Vagina (tissue), 2 donors: ENCODE results near the gene CEBPZ. TPM values are rescaled to one million over a fixed set of nuclear protein-coding genes. Genes with fewer than 3 reads are reported as not detected.

Experiments used
- DNase-seq, 2 donors: peaks; one replicate each; pipeline ENCODE4 v3.0.0-alpha.2; 2017; ENCODE audit errors: extremely low spot score in 2 of 2
- H3K27ac ChIP-seq: fragments of 200-600 bp; sonication (generic); one replicate; pipeline ENCODE4 v1.5.1; 2019
- H3K27me3 ChIP-seq: fragments of 200-600 bp; sonication (generic); one replicate; pipeline ENCODE4 v1.5.1; 2019
- H3K36me3 ChIP-seq, 2 donors: fragments of 200-600 bp; sonication (generic); one replicate each; pipeline ENCODE4 v1.5.1; 2017 to 2019
- H3K4me1 ChIP-seq: fragments of 200-600 bp; sonication (generic); one replicate; pipeline ENCODE4 v1.5.1; 2019
- H3K4me3 ChIP-seq, 2 donors: fragments of 200-600 bp; sonication (generic); 1 replicate in 1 of 2; 2 replicates in 1 of 2; pipeline ENCODE4 v1.5.1; 2016 to 2019
- H3K9me3 ChIP-seq: fragments of 200-600 bp; sonication (generic); one replicate; pipeline ENCODE4 v1.5.1; 2019
- POLR2A ChIP-seq, 2 donors: fragments of 450-650 bp; IDR thresholded peaks; one replicate each; pipeline ENCODE4 v1.6.1; 2017; ENCODE audit warnings: antibody characterized with exemption in 2 of 2, mild to moderate bottlenecking in 2 of 2, moderate library complexity in 2 of 2
- POLR2AphosphoS5 ChIP-seq, 2 donors: sonication (generic); formaldehyde crosslinking; IDR thresholded peaks; one replicate each; pipeline ENCODE4 v1.9.0; 2017; ENCODE audit warnings: antibody characterized with exemption in 2 of 2, mild to moderate bottlenecking in 2 of 2, low read depth in 1 of 2; ENCODE audit not compliant: insufficient read depth in 1 of 2
- intact Hi-C: fragments of 100-400 bp; cut with DNase I; formaldehyde crosslinking; loops from one replicate; pipeline ENCODE4 v1.15.1; 2023
- total RNA-seq: library from RNA; depleted of rRNA; stranded (reverse); fragments of >200 nt; gene quantifications from one replicate; pipeline ENCODE4 v1.2.3, GENCODE V29; 2016
- TF ChIP-seq, protein P1 (sequence below), 3 experiments: fragments of 450-650 bp in 2 of 3; fragments of 200-600 bp in 1 of 3; sonication (generic) in 1 of 3; IDR thresholded peaks; one replicate each; pipeline ENCODE4 v1.5.1; 2017 to 2019; ENCODE audit warnings: antibody characterized with exemption in 3 of 3, mild to moderate bottlenecking in 2 of 3, moderate library complexity in 2 of 3

Gene CEBPZ
- total RNA-seq, 1 donor from 2014 or later = 27.0 TPM

DNA sequence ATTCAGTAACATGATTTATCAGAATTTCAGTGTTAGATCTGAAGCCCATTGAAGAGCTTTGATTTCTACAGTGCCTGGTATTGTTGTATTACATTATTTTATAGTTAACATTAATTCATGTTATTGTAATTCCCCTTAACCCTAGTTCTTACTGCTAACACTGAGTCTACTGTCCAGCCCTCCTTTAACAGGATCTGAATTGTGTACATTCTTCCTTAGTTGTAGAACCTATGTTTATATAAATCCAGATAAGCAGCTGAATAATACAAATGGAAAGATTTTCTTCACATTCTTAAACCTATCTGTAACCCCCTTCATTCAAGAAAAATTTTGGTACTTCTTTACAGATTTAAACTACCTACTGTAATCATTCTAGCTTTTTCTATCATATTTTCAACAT is 14.8 kb upstream of the CEBPZ start:
- H3K36me3 ChIP-seq = peaks cover 0 to 48% of the 10 kb centered on the region in 2 donors
- H3K9me3 ChIP-seq = no peaks in the 10 kb centered on the region
- TF ChIP-seq POLR2AphosphoS5 (IDR thresholded peaks at IDR 0.05; ENCODE audit: insufficient read depth in 1 of 2, low read depth in 1 of 2) = no peak
- no peak for TF ChIP-seq POLR2A (IDR thresholded peaks at IDR 0.05)
- TF ChIP-seq, protein P1, sequence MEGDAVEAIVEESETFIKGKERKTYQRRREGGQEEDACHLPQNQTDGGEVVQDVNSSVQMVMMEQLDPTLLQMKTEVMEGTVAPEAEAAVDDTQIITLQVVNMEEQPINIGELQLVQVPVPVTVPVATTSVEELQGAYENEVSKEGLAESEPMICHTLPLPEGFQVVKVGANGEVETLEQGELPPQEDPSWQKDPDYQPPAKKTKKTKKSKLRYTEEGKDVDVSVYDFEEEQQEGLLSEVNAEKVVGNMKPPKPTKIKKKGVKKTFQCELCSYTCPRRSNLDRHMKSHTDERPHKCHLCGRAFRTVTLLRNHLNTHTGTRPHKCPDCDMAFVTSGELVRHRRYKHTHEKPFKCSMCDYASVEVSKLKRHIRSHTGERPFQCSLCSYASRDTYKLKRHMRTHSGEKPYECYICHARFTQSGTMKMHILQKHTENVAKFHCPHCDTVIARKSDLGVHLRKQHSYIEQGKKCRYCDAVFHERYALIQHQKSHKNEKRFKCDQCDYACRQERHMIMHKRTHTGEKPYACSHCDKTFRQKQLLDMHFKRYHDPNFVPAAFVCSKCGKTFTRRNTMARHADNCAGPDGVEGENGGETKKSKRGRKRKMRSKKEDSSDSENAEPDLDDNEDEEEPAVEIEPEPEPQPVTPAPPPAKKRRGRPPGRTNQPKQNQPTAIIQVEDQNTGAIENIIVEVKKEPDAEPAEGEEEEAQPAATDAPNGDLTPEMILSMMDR (IDR thresholded peaks at IDR 0.05) = no peak
- intact Hi-C loops = no loop called here
- no peak overlapping the region for H3K4me3 ChIP-seq
- H3K27me3 ChIP-seq = no peaks in the 10 kb centered on the region
- H3K4me1 ChIP-seq = no peaks in the 10 kb centered on the region
- no peak overlapping the region for H3K27ac ChIP-seq
- no peak for DNase-seq

DNA sequence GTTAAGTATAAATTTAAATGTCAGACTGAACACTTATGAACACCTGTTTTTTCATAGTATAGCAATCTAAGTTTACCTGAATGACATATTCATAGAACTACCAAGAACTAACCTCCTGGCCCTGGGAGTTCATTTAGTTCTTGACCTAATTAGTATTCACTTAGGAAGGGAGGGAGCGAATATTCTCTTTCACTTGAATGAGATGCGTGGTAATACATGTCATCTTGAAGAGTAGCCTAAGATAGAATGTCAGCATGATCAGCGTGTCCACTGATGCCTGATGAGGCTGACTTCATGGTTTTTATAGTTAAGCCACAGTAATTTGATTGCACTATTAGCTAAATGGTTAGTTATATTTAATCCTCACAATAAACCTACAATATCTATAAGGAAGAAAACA is 13.4 kb upstream of the CEBPZ start:
- Histone ChIP-seq H3K27me3 (no peaks in the 10 kb centered on the region), H3K9me3 (no peaks in the 10 kb centered on the region), H3K4me1 (no peaks in the 10 kb centered on the region), H3K4me3 (no peak overlapping the region), H3K36me3 (peaks cover 0 to 48% of the 10 kb centered on the region in 2 donors), H3K27ac (no peak overlapping the region)
- TF ChIP-seq POLR2A (IDR thresholded peaks at IDR 0.05) (no peak), POLR2AphosphoS5 (IDR thresholded peaks at IDR 0.05; ENCODE audit: insufficient read depth in 1 of 2, low read depth in 1 of 2) (no peak)
- TF ChIP-seq, protein P1 (IDR thresholded peaks at IDR 0.05) = no peak
- intact Hi-C loops = no loop called here
- DNase-seq = no peak

DNA sequence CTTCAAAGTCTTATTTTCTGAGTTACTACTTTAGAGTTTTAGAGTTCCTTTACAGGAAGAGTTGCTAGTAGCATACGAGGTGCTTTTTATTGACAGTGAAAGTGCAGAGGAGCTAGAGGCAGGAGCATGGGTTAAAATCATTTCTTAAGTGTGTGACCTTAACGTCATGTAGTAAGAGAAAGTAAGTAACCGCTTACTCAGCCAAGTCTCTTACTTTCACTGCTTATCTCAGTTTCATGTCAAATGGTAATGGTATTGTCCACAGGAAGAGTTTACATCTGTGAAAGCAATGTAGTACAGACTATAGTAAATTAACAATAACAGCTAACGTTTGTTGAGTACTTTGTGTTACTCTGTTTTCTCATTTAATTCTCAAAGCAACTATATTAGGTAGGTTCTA is 12.6 kb upstream of the CEBPZ start:
- Histone ChIP-seq H3K27ac (no peak overlapping the region), H3K4me1 (no peaks in the 10 kb centered on the region), H3K27me3 (no peaks in the 10 kb centered on the region), H3K36me3 (peaks cover 0 to 43% of the 10 kb centered on the region in 2 donors), H3K9me3 (no peaks in the 10 kb centered on the region), H3K4me3 (no peak overlapping the region)
- intact Hi-C loops = no loop called here
- TF ChIP-seq, protein P1 (IDR thresholded peaks at IDR 0.05) = no peak
- no peak for DNase-seq

DNA sequence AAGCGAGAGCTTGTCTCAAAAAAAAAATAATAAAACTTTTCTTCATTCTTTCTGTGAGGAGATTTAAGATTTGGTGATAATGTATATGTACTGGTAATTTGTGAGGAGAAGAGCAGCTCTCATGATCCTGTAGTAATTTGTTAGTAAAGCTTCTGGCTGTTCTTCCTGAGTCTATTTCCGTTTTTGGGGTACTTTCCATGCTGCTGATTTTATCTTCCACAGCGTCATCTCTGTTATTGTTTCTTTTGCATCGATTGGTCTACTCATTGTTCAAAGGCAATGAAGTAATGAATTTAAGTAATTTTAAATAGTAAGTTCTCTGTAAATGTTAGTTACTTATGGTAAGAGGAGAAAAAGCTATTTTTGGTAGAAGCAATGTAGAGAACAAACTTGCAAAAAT is 12.0 kb upstream of the CEBPZ start:
- Histone ChIP-seq H3K36me3 (peaks cover 0 to 38% of the 10 kb centered on the region in 2 donors), H3K27me3 (no peaks in the 10 kb centered on the region), H3K4me1 (no peaks in the 10 kb centered on the region), H3K27ac (no peak overlapping the region), H3K4me3 (no peak overlapping the region), H3K9me3 (no peaks in the 10 kb centered on the region)
- no peak for TF ChIP-seq POLR2AphosphoS5 (IDR thresholded peaks at IDR 0.05; ENCODE audit: insufficient read depth in 1 of 2, low read depth in 1 of 2)
- TF ChIP-seq POLR2A (IDR thresholded peaks at IDR 0.05) = no peak
- TF ChIP-seq, protein P1 (IDR thresholded peaks at IDR 0.05) = no peak
- no peak for DNase-seq
- intact Hi-C loops = no loop called here

DNA sequence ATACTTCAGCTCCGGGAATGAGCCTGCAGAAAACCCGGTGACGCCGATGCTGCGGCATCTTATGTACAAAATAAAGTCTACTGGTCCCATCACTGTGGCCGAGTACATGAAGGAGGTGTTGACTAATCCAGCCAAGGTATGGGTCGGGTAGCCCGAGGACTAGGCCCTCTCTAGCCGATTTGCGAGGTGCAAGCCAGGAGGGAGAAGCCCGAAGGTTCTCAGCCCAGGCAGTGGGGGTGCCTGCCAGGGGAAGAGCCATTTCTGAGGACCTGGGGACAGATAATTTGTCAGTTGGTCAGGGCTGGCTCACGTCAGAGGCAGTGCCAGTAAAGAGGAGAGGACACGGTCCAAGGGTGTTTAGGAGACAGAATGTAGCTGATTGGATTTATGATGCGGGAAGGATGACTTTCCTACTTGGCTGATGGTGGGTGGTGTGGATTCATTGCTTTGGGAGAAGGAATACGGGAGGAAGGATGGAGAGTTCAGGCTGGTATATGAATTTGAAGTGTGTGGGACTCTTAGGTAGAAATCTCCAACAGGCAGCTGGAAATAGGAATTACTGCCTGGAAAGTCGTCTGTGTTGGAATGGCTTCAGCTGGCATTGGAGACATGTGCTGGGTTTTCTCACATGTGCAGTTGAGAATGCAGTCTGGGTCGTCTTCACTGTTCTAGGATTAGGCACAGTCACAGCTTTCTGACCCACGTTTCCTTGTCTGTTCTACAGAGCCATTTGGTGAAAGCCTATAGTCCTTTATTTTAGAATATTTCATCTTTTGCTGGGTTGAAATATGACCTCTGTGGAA is 936 bp upstream of the CEBPZ start:
- Histone ChIP-seq H3K4me1 (peaks cover 35% of the 10 kb centered on the region), H3K27ac (peak overlapping the region; percentile 84), H3K9me3 (no peaks in the 10 kb centered on the region), H3K4me3 (peak overlapping the region; percentile 78 to 85), H3K27me3 (no peaks in the 10 kb centered on the region), H3K36me3 (peaks cover 0 to 12% of the 10 kb centered on the region in 2 donors)
- TF ChIP-seq, protein P1 (IDR thresholded peaks at IDR 0.05) = no peak
- TF ChIP-seq POLR2A (IDR thresholded peaks at IDR 0.05) = no peak
- TF ChIP-seq POLR2AphosphoS5 (IDR thresholded peaks at IDR 0.05; ENCODE audit: insufficient read depth in 1 of 2, low read depth in 1 of 2) = no peak
- intact Hi-C loops = no loop called here
- DNase-seq = no peak
